Upper lobe of right lung (tissue), 1 donor: Measurements from ENCODE around the gene CDYL. TPM values are rescaled to one million over a fixed set of nuclear protein-coding genes. Genes with fewer than 3 reads are reported as not detected.
A peak's percentile ranks its signal among the peaks of the same experiment; 100 is the strongest.

Experiments used
- ATAC-seq: fragments of 200-7000 bp; cut with Tn5 transposase; one replicate; pipeline ENCODE4 v1.9.1; 2020; ENCODE audit warnings: mild to moderate bottlenecking, moderate library complexity
- DNase-seq: peaks from one replicate; pipeline ENCODE4 v3.0.0-alpha.2; 2020
- H3K27ac ChIP-seq: fragments of 200-600 bp; one replicate; pipeline ENCODE4 v1.8.0; 2022
- H3K27me3 ChIP-seq: fragments of 200-600 bp; one replicate; pipeline ENCODE4 v1.8.0; 2022; ENCODE audit warnings: mild to moderate bottlenecking
- H3K36me3 ChIP-seq: fragments of 200-600 bp; one replicate; pipeline ENCODE4 v1.8.0; 2022
- H3K4me1 ChIP-seq: fragments of 200-600 bp; one replicate; pipeline ENCODE4 v1.8.0; 2022
- H3K4me3 ChIP-seq: fragments of 200-600 bp; one replicate; pipeline ENCODE4 v1.8.0; 2022; ENCODE audit warnings: mild to moderate bottlenecking
- H3K9me3 ChIP-seq: fragments of 200-600 bp; one replicate; pipeline ENCODE4 v1.8.0; 2022
- CTCF ChIP-seq: fragments of 200-600 bp; IDR thresholded peaks from one replicate; pipeline ENCODE4 v1.8.0; 2022; ENCODE audit warnings: antibody characterized with exemption
- intact Hi-C: fragments of 100-400 bp; cut with DNase I; formaldehyde crosslinking; loops from one replicate; pipeline ENCODE4 v1.11.0; 2022
- total RNA-seq: library from RNA; stranded (reverse); fragmentation: NEBNext Ultra II Directional; extraction: Animal tissue kit (Norgen Biotek cat#: 25700); gene quantifications from one replicate; pipeline ENCODE4 v1.2.1, GENCODE V29; 2021
- donor health status: DM: no; HTN: yes; CAD: no; lungs with severe emphysema.

Gene CDYL
- total RNA-seq, 1 donor from 2014 or later, result 40.8 TPM

GRCh38 chr6:4853782-4854511 lies 77.7 kb downstream of the CDYL start:
- no peak overlapping the region for H3K27ac ChIP-seq
- H3K9me3 ChIP-seq, result no peaks in the 10 kb centered on the region
- H3K4me1 ChIP-seq, result peaks cover 9% of the 10 kb centered on the region
- intact Hi-C loops, result no loop called here
- DNase-seq (no peak), ATAC-seq (peak; percentile 24)
- TF ChIP-seq CTCF, result no peak
- H3K36me3 ChIP-seq, result no peaks in the 10 kb centered on the region
- no peaks in the 10 kb centered on the region for H3K27me3 ChIP-seq
- no peak overlapping the region for H3K4me3 ChIP-seq

GRCh38 chr6:4856785-4857184 lies 80.6 kb downstream of the CDYL start:
- intact Hi-C loops, result no loop called here
- ATAC-seq, result no peak
- Histone ChIP-seq H3K4me1 (peaks cover 5% of the 10 kb centered on the region), H3K36me3 (no peaks in the 10 kb centered on the region), H3K4me3 (no peak overlapping the region), H3K27ac (no peak overlapping the region), H3K9me3 (no peaks in the 10 kb centered on the region), H3K27me3 (no peaks in the 10 kb centered on the region)
- DNase-seq, result no peak
- no peak for TF ChIP-seq CTCF

- H3K36me3 ChIP-seq, result no peaks in the 10 kb centered on the region
- H3K27ac ChIP-seq, result no peak overlapping the region
- DNase-seq, result no peak
- intact Hi-C loops, result no loop called here
- peaks cover 5% of the 10 kb centered on the region for H3K4me1 ChIP-seq
- TF ChIP-seq CTCF, result no peak
- peak; percentile 42 for ATAC-seq
- H3K9me3 ChIP-seq, result no peaks in the 10 kb centered on the region
- H3K27me3 ChIP-seq, result no peaks in the 10 kb centered on the region
- no peak overlapping the region for H3K4me3 ChIP-seq
These were observed 82.2 kb downstream of the CDYL start for GRCh38 chr6:4858194-4859015.

- TF ChIP-seq CTCF, result no peak
- Histone ChIP-seq H3K4me3 (no peak overlapping the region), H3K4me1 (peaks cover 5% of the 10 kb centered on the region), H3K27ac (no peak overlapping the region), H3K9me3 (peaks cover 6% of the 10 kb centered on the region), H3K27me3 (no peaks in the 10 kb centered on the region), H3K36me3 (no peaks in the 10 kb centered on the region)
- ATAC-seq (no peak), DNase-seq (no peak)
- intact Hi-C loops, result no loop called here
These were observed 84.2 kb downstream of the CDYL start for GRCh38 chr6:4860387-4860786.

- H3K36me3 ChIP-seq, result no peaks in the 10 kb centered on the region
- H3K27me3 ChIP-seq, result no peaks in the 10 kb centered on the region
- H3K27ac ChIP-seq, result no peak overlapping the region
- ATAC-seq (no peak), DNase-seq (no peak)
- no peak for TF ChIP-seq CTCF
- H3K4me1 ChIP-seq, result peaks cover 5% of the 10 kb centered on the region
- H3K4me3 ChIP-seq, result no peak overlapping the region
- H3K9me3 ChIP-seq, result peaks cover 6% of the 10 kb centered on the region
- intact Hi-C loops, result no loop called here
These were observed 85.4 kb downstream of the CDYL start for GRCh38 chr6:4861564-4861963.
